Activated CD4-positive, alpha-beta T cell treated with anti-CD3 and anti-CD28 coated beads, Interleukin-2, Interleukin-6, amounts not matched to agents 100 ng/mL and 50 ng/mL, durations not matched to agents 16 hours and 8 hours (primary cell): Measurements from ENCODE around the gene TGM5.
"Not testable (repeated sequence)": the region's sequence is repeated elsewhere in the genome, so short reads cannot be mapped to it uniquely, and the experiment has no call there.

ENCODE experiments used
- DNase-seq: peaks from one replicate; pipeline ENCODE4 v3.0.0-alpha.2; 2020

TGM5 gene

GRCh38 chr15:43266834-43267233, at the start of gene TGM5:
Gene TGM5 (minus strand): TSS chr15:43266928. CDS start chr15:43266849, 79 bp downstream.
- DNase-seq: no peak

GRCh38 chr15:43314171-43314570, 47.4 kb upstream of the TGM5 start:
- no peak for DNase-seq

GRCh38 chr15:43312378-43312777, 45.6 kb upstream of the TGM5 start:
- no peak for DNase-seq

GRCh38 chr15:43302205-43302817, 35.6 kb upstream of the TGM5 start, which contains the start of gene TGM7:
Gene TGM7 (minus strand): TSS chr15:43302255.
- DNase-seq: no peak

- DNase-seq: no peak
Measured at GRCh38 chr15:43299884-43300283, 33.2 kb upstream of the TGM5 start.

- no peak for DNase-seq
Measured at GRCh38 chr15:43299411-43299810, 32.7 kb upstream of the TGM5 start.

- no peak for DNase-seq
Measured at GRCh38 chr15:43294091-43294706, 27.5 kb upstream of the TGM5 start.

- DNase-seq: no peak
Measured at GRCh38 chr15:43293432-43293831, 26.7 kb upstream of the TGM5 start.

- DNase-seq: no peak
Measured at GRCh38 chr15:43292375-43293078, 25.8 kb upstream of the TGM5 start.

- DNase-seq: not testable (repeated sequence)
Measured at GRCh38 chr15:43289656-43290055, 22.9 kb upstream of the TGM5 start.

GRCh38 chr15:43287254-43287653, 20.5 kb upstream of the TGM5 start:
- DNase-seq: no peak

GRCh38 chr15:43286074-43286473, 19.3 kb upstream of the TGM5 start:
- no peak for DNase-seq

GRCh38 chr15:43285609-43286037, 18.9 kb upstream of the TGM5 start:
- DNase-seq: peak; percentile 74

GRCh38 chr15:43283526-43283925, 16.8 kb upstream of the TGM5 start:
- DNase-seq: no peak

- DNase-seq: no peak
Measured at GRCh38 chr15:43281926-43282602, 15.3 kb upstream of the TGM5 start.

- no peak for DNase-seq
Measured at GRCh38 chr15:43280996-43281395, 14.3 kb upstream of the TGM5 start.

GRCh38 chr15:43279496-43279895, 12.8 kb upstream of the TGM5 start:
- no peak for DNase-seq

GRCh38 chr15:43278869-43279268, 12.1 kb upstream of the TGM5 start:
- DNase-seq: no peak

GRCh38 chr15:43277901-43278300, 11.2 kb upstream of the TGM5 start:
- no peak for DNase-seq

- DNase-seq: peak; percentile 8
Measured at GRCh38 chr15:43277231-43277823, 10.6 kb upstream of the TGM5 start.

- no peak for DNase-seq
Measured at GRCh38 chr15:43276563-43277200, 10.0 kb upstream of the TGM5 start.

- DNase-seq: no peak
Measured at GRCh38 chr15:43275740-43276562, 9.2 kb upstream of the TGM5 start.
